ENCODE data around the gene ZFHX3.

ZFHX3 gene

GRCh38 chr16:72894293-72895151, 153.4 kb downstream of the ZFHX3 start:
- DNase-seq = no peak

- no peak for DNase-seq
Observed at GRCh38 chr16:72891291-72892227, 156.4 kb downstream of the ZFHX3 start.

GRCh38 chr16:72890587-72890986, 157.3 kb downstream of the ZFHX3 start:
- no peak for DNase-seq

- no peak for DNase-seq
Observed at GRCh38 chr16:72889616-72890582, 158.0 kb downstream of the ZFHX3 start.

GRCh38 chr16:72887537-72887936, 160.4 kb downstream of the ZFHX3 start:
- DNase-seq = no peak

GRCh38 chr16:72886346-72886974, 161.5 kb downstream of the ZFHX3 start:
- DNase-seq = no peak

GRCh38 chr16:72884573-72884972, 163.4 kb downstream of the ZFHX3 start:
- DNase-seq = no peak

GRCh38 chr16:72884037-72884436, 163.9 kb downstream of the ZFHX3 start:
- no peak for DNase-seq

- no peak for DNase-seq
Observed at GRCh38 chr16:72879846-72880245, 168.1 kb downstream of the ZFHX3 start.

GRCh38 chr16:72878301-72879269, 169.3 kb downstream of the ZFHX3 start:
- no peak for DNase-seq

- no peak for DNase-seq
Observed at GRCh38 chr16:72877374-72878028, 170.4 kb downstream of the ZFHX3 start.

GRCh38 chr16:72876981-72877373, 171.0 kb downstream of the ZFHX3 start:
- DNase-seq = no peak

GRCh38 chr16:72876221-72876620, 171.7 kb downstream of the ZFHX3 start:
- DNase-seq = no peak

GRCh38 chr16:72875291-72876031, 172.5 kb downstream of the ZFHX3 start:
- no peak for DNase-seq

GRCh38 chr16:72873853-72874252, 174.1 kb downstream of the ZFHX3 start:
- DNase-seq = no peak

GRCh38 chr16:72873044-72873443, 174.9 kb downstream of the ZFHX3 start:
- no peak for DNase-seq

GRCh38 chr16:72865835-72866234, 182.1 kb downstream of the ZFHX3 start:
- DNase-seq = no peak

- no peak for DNase-seq
Observed at GRCh38 chr16:72865258-72865657, 182.7 kb downstream of the ZFHX3 start.

- DNase-seq = no peak
Observed at GRCh38 chr16:72864130-72864833, 183.6 kb downstream of the ZFHX3 start.

All from effector CD8-positive, alpha-beta T cell (primary cell).